Limb (tissue), 2 donors: ENCODE measurements around the gene NTM.

Source experiments
- DNase-seq, 2 donors: peaks; one replicate each; pipeline ENCODE4 v3.0.0-alpha.2; 2016; ENCODE audit errors: extremely low spot score in 2 of 2

The NTM gene

DNA sequence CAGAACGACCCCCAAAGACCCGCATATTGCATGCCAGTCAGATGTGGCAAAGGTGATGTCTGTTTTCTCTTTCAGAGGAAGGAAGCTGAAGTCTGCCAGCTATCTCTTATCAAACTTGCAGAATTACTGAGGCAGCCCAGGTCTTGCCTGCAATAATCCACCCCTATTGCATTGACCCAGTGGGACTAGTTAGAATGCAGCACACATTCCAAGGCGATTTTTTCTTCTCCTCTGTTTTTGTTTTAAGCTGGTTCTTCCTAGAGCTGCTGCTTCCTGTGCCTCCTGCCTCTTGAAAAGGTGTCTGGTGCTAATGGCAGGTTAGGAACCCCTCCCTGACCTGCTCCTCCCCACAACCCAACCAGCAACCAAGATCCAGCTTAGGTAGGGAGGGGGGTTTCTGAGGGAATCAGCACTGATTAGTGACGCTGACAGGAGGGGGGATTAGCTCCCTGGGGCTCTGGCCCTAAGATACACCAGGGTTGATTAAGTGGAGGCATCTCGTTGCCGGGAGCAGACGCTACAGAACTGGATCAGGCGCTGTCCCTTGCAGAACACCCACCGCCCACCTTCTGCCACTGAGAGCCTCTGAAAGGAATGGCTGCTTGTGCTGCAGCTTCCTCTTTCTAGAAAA is 2.8 kb downstream of the NTM start:
- no peak for DNase-seq

DNA sequence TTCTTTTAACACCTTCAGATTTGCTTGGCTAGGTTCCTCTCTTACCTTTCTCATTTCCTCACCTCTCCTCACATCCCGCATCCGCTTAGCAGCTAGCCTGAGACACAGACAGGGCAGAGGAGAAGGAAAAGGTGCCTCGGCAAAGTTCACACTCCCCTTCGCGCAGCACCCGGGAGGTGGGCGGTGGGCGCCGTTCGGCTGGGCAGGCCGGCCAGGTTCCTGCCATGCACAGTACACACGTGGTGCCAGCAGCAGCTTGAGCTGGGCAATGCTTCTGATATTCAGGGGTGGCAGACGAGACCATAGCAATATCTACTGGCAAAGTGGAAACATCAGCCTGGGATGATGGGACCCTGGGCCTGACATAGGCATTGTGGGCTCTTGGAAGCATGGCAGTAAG is 3.3 kb downstream of the NTM start:
- DNase-seq = no peak

DNA sequence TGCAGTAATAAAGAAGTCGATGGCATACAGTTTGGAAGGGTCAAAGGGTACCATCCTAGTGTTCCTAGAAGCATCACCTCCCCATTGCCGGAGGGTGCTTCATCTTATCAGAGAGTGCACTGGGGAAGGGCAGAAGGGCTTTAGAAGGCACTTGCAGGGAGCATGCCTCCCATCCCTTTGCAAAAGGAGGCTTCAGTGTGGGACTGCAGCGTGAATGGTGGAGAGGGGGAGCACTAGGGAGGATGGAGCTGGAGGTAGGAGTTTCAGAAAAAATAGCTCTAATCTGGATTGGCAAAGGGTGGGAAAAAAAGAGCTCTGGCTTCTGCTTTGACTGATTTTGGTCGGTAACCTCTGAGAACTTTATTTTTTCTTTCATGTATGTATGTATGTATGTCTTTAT is 5.0 kb downstream of the NTM start:
- DNase-seq = no peak

DNA sequence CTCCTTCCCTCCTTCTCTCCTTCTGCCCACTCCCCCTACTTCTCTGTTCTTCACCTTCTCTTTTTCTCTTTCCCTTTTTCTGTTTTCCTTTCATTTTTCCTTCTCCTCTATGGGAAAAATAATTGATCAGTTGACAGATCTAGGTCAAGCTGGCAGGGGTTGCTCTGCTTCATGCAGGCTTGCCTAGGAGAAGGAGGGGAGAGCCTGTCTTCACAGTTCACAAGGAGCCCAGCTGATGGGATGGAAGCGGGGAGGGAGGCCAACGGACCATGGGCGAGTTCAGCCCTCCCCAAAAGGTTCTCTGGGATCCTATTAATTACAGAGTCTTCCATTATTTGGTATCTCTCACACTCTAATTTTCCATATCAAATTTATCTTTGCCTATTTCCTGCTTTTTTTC is 5.5 kb downstream of the NTM start:
- DNase-seq = no peak

DNA sequence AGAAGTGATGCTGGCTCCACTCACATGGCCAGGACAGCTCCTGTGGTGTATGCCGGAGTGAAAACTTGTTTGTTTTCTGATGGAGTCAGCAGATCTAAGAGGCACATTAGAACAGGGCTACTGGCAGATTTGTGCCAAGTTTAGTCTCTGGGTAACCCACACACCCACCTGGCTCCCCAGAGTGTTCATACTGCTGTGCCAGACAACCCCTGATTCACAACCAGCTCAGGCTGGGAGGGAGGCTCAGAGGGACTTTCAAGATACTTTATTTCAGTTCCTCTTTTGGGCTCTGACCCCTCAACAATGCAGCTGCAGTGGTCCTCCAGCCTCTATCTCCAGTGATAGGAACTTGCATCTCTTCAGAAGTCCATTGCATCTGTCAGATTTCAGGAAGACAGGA is 8.5 kb downstream of the NTM start:
- DNase-seq = no peak

DNA sequence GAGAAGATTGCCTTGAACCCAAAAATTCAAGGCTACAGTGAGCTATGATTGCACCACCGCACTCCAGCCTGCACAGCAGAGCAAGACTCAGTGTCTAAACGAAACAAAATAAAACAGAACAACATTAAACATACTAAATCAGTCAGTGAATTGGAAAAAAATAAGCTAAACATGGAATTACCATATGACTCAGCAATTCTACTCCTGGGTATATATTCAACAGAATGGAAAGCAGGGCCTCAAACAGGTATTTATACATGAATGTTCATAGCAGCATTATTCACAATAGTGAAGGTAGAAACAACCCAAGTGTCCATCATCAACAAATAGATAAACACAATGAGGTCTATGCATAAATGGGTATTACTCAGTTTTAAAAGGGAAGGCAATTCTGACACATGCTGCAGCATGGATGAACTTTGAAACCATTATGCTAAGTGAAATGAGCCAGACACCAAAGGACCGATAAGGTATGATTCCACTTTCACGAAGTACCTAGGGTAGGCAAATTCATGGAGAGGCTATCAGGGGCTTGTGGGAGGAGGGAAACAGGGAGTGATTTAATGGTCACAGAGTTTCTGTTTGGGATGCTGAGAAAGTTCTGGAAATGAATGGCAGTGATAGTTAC is 15.5 kb downstream of the NTM start:
- DNase-seq = no peak

DNA sequence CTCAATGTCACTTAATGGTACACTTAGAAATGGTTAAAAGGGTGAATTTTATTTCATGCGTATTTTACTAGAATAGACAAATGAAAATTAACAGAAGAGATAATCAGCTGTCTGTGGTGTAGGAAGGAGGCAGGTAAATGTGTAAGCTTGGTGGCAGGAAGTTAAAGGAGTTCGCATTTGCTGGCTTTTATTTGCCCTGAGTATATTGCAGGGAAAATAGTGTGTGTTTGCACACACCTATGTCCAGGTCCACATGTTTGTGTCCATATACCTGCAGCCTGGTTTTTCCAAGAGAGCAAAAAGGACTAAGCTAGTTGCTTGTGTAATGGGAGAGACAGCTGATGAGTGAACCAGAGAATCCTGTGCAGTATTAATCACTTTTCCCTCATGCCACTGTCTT is 16.0 kb downstream of the NTM start:
- DNase-seq = no peak

DNA sequence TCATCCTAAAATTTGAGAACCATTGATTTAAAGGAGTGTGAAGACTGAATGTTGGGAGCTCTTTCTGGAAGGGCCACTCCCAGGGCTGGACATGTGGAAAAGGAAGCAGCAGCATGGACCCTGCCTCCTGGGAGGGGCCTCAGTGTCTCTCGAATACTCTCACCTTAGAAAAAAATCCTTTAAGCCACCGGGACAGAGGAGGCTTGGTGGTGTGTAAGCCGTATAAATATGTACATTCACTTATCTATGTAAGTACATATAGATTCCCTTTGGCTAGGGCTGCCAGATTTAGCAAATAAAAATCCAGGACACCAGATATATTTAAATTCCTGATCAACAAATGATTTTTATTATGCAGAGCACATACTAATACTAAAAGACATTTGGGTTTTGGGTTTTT is 17.6 kb downstream of the NTM start:
- no peak for DNase-seq

DNA sequence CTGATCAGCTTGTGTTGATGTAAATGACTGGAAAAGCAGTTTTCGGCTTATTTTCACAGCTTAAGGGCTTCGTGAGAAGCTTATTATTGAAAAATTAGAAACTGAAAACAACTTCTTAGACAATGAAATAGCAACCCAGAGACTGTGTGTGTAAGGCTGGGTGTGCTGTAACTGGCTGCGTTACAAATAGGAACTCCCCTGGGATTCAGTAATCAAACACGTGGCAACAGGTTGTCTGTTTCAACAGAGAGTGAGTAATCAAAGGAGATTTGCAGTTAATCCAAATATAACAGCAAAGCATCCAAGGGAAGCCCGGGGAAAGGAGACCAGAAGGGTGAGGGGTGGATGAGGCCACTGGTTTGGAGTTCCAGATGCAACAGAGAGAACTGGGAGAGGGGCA is 19.2 kb downstream of the NTM start:
- no peak for DNase-seq

DNA sequence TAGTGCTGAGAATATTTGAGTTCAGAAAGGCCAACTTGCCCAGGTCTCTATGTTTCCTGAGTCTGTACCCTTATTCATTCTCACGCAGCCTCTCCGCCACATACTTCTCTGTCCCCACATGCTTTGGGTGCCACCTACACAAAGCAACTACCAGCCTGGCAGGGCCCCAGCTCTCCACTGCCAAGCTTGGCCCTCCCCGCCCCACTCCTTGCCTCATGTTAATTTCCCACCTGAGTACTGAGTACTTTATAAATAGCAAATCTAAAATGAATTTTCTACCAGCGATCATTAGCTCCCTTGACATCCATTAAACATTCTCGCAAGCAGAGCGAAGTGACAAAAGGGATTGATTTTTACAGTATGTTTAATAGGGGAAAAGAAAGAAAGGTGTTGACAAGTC is 20.8 kb downstream of the NTM start:
- no peak for DNase-seq

DNA sequence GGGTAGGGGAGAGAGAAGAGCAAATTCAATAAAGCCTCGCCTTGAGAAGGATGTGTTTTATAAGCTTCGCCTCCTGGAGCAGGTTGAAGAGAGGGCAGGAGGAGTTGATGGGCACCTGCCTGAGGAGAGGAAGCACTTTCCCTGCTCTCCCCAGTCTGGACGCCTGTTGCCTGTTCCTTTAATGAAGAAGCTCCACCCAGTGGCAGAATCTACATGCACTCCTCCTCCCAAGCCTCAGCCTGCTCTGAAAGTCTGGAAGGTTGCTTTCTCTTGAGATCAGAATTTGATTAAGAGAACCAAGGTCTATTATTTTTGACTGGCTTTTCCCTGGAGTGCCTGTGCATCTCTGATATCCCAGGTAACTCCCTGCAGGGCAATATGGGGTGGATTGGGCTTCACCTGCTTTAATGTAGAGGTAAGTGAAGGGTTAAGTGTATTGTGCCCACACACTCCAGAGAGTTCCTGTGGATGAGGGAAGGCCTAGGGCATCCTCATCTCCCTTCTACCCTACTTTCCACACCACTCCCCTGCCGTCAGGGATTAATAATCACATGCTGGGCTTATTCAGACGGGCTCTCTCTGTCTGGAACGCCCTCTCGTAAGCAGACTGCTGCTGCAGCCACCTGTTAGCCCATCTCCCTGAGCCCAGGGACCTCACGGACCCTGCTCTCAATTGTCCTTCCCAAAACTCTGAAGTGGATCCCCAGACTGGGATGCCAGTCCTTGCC is 22.3 kb downstream of the NTM start:
- no peak for DNase-seq

DNA sequence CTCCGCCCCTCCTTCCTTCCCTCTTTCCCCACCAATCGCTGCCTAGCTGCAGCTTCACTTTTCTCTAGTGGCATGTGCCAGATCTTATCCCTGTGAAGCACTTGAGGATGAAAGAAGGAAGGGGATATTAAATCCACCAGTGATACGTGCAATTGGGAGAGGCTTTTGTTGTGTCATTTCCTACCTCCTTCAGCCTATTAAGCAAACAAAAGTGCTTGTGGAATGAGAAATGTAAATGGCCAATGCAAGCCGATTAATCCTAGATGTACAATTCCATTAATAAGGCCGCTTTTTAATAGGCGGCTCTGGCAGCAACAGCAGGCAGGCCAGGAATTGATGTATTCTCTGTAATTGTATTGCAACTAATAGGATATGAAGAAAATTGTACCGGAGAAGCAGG is 23.3 kb downstream of the NTM start:
- no peak for DNase-seq

DNA sequence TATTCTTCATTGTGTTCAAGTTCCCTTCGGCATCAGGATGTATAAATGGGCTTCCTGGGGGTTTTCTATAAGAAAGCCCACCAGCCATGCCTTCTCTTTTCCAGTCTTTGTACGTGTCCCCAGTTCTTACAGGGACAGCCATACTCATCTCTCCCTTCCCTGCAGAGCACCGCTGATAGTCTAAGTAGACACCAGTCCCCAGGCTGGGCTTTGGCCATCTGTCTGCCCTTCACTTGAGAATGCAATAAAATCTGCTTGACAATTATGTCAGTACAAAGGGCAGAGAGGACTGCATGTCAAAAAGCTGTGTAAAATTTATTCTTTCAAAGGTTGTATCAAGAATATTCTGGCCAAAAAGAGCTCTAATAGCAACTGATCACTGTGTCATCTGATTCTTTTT is 27.3 kb downstream of the NTM start:
- DNase-seq = no peak

DNA sequence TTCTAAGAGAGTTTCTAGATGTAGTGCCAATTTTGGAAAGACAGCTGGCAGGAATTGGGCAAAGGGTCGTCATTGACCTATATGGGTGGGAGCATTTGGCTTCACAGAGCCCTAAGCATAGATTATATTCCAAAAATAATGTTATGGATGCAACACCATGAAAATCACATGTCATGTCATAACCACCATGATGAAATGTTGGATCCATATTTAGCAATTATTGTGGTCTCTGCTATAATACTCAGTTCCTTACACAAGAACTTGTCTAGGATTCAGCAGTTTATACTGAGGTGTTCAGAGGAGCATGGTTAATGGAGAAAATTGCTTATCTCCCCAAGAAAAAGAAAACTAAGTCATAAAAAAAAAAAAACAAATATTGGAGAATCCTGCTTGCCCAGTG is 31.6 kb downstream of the NTM start:
- no peak for DNase-seq

DNA sequence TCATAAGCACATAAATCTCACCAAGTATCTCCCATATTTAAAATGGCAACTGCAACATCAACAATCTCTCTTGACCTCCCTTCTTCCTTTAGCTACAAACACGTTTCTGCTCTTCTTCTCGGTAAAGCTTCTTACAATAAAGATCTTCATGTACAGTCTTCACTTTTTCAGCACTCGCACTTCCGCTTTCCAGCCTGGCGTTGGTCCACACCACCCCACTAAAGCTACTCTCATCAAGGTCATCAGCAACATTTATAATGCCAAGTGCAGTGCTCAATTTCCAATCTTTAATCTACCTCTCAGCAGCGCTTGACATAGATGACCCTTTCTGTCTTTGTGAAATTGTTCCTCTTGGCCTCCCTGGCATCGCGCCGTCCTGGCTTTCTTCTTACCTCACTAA is 33.6 kb downstream of the NTM start:
- DNase-seq = no peak

DNA sequence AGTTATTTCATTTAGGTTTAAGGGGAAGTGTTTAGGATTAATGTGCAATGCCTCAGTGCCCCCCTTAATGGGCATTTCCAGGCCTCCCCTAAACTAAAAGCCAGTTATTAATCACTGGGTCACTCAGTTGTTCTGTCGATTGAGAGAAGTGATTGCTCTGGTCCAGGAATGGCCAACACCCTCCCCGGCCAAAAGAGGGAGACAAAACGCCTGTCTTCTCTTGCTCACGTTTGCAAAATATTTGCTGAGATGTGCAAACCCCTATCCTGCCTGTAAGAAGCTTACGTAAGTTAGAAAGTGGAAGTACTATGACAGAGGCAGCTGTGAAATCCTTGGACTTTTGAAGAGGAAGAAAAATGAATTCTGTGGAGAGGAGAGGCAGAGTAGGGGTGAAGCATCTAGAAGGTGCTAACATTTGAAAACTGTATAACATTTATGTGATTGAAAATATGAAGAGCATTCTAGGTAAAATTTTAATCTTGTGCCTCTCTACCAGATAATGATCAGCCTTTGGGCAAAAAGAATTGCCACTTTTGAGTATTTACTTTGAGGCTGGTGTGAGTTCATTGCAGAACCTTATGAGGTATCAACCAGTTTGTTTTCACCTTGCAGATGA is 37.7 kb downstream of the NTM start:
- DNase-seq = no peak

DNA sequence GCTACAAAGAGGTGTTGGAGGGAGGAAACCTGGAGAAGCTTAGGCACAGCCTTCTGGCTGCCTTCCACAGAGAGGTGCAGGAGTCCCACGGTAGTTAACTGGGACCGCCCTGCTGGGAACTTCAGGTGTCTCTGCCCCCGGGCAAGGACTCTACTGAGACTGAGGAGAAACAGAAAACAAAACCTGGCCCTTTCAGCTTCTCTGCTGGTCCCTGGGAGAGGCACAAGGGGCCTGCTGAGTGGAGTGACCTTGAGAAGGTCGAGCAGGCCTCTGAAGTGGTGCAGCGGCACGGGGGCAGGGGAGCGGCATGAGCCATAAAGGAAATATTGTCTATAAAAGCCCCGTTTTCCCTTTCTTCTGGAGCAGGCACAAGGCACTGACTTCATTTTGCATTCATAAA is 38.9 kb downstream of the NTM start:
- DNase-seq = no peak

DNA sequence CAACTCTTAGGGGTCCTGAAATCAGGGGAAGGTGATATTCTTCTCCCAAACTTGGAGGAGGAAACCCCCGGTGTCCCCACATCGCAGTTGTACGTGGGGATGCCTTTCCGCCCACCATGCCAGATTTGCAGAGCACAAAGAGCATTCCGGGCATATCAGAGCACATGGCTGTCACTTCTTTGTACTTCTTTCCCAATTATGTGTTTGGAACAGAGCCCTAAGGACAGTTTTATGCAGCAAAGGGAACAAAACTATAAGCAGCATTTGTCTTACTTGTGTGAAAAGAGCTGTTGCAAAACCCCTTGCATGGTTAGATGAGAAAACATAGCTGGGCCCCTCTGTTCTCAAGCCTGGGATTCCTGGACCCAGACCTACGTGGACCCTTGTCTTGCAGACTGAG is 41.2 kb downstream of the NTM start:
- no peak for DNase-seq

DNA sequence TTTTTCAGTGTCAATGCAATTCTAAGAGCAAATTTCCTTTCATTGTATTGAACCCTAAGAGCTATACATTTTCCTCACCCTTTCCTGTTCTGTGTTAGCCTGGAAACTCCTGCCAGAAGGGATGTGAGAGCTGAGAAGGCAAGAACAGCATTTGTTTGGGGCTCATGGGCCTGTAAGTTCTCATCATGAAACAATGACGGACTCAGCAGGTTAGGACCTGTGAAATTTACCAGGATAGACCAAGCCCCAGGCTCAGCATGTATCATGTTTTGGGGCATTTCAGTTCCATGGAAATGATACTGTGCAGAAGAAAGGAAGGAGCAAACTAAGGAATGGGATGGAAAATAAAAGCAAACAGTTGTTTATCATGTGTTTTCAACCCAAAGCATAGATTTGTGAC is 41.6 kb downstream of the NTM start:
- DNase-seq = no peak

DNA sequence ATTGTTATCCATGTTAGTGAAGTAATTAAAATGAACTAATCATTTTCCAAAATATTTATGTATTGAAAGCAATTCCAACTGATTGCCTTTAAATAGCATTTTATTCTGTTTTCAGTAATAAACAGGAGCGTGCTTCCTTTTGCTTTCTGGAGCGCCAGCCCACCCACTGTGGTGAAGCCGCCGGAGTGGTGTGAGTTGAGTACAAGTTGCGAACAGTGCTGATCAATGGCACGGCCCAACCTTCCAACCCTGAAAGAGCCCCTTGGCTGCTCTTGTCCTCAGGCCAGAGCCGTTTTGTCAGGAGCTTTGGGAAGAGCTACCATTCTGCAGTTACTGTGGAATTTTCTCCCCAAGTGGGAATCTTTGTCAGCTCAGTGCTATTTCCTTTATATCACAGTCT is 42.8 kb downstream of the NTM start:
- no peak for DNase-seq

DNA sequence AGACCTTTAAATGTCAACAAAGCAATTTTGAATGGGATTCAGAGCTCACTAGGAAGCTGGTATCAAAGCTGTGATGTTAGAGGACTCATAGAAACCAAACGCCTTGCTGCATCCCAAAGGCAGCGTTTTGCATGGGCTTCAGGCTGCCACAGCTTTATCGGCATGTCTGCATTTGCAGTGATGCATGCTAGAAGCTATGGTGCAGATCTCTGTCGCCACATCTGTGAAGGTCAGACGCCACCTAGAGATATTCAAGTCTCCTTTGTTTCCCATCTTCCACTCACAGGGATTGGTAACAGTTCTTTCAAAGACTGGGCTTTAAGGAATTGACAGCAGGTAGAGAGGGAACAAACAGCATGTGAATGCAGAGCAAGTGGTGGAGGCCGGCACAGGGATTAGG is 47.8 kb downstream of the NTM start:
- DNase-seq = no peak

DNA sequence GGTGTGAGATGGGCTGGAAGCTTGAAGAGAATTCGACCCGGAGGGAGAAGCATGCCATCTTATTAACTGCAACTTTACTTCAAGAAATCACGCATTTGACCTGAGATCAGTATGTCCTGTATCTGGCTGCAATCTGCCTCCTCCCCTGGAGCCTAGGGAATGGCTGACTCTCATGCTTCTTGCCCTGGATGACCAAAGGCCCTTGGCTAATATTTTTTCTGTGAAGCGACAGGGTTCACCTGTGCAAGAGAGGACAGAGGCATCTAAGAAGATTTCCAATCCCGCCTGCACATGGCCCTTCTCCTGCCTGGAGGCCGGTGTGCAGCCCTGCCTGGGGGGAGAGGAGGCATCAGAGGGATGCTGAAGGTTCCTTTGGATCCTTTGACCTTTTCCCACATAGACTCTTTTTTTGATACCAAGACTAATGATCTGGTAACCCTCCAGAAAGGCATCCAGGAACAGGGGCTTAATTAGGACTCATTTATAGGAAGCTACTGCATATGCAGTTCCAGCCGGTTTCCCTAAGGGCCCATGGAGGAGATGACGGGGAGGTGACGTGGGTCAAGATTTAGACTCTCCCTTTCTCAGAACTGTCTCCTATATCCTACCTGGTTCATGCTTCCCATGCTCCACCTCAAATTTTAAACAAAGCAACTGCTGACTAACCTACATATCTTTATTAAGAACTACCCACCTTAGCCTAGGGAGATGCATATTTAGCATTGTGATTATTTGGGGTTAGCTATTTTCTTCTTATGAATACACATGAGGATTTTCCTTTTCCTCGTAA is 50.8 kb downstream of the NTM start:
- no peak for DNase-seq
